LNCaP clone FGC (cell line): ENCODE data around the gene PKHD1.

ENCODE experiments used
- DNase-seq: peaks from one replicate; pipeline ENCODE4 v3.0.0-alpha.2; 2011; ENCODE audit warnings: low read depth
- H3K4me3 ChIP-seq: 2 replicates; pipeline ENCODE4 v1.5.1; 2011; ENCODE audit warnings: mild to moderate bottlenecking, low read depth, low read length, control low read depth
- TF ChIP-seq, protein P1 (sequence below): IDR thresholded peaks from 2 replicates; pipeline ENCODE4 v1.5.1; 2012; ENCODE audit warnings: mild to moderate bottlenecking; ENCODE audit not compliant: control insufficient read depth, insufficient read depth; ENCODE audit errors: extremely low read depth

PKHD1 gene

DNA sequence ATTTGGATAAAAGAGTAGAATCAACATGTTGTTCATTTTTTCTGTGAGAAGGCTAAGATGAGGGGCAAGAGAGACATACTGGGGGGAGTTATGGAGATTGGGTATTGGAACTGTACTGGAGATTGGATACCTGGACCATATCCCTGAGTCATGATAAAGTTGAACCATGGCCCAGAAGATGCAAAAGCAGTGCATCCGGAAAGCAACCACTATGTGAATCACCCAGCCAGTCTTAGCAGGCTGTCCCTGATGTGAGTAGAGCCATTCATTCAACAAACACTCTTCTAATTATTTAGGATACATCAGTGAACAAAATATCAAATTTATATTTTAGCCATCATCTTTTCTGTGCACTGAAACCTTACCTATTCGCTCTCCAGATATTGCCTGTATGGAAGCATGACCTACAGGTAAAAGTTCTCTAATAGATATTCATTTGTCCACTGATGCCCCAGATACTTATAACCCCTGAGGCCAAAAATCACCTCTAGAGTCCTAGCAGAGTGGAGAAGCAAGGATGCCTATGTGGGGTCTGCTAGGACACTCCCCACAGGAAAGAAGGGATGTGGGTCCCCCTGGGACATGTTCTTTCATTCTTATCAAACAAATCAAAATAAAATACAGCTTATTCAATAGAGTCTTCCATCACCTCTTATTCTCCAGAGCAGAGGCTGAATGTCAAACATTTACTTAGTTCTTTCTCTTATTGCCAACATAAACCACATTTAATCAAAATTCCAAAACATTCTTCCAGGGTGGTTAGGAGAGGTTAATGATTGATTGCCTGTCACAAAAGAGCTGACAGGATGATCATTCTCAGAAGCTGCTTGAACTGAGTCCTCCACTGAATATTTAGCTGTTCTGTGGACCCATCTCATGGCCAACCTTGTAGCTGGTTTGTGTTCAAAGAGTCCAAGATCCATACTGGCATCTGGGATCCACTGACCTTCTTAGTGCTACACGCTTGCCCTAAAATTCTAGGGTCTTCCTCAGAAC lies 37.0 kb upstream of the PKHD1 start:
- TF ChIP-seq, protein P1, sequence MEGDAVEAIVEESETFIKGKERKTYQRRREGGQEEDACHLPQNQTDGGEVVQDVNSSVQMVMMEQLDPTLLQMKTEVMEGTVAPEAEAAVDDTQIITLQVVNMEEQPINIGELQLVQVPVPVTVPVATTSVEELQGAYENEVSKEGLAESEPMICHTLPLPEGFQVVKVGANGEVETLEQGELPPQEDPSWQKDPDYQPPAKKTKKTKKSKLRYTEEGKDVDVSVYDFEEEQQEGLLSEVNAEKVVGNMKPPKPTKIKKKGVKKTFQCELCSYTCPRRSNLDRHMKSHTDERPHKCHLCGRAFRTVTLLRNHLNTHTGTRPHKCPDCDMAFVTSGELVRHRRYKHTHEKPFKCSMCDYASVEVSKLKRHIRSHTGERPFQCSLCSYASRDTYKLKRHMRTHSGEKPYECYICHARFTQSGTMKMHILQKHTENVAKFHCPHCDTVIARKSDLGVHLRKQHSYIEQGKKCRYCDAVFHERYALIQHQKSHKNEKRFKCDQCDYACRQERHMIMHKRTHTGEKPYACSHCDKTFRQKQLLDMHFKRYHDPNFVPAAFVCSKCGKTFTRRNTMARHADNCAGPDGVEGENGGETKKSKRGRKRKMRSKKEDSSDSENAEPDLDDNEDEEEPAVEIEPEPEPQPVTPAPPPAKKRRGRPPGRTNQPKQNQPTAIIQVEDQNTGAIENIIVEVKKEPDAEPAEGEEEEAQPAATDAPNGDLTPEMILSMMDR = no peak
- H3K4me3 ChIP-seq = no peak overlapping the region
- DNase-seq = no peak

- TF ChIP-seq, protein P1 = no peak
- no peak for DNase-seq
- H3K4me3 ChIP-seq = no peak overlapping the region
These were observed 35.8 kb upstream of the PKHD1 start for GRCh38 chr6:52123251-52123650.

DNA sequence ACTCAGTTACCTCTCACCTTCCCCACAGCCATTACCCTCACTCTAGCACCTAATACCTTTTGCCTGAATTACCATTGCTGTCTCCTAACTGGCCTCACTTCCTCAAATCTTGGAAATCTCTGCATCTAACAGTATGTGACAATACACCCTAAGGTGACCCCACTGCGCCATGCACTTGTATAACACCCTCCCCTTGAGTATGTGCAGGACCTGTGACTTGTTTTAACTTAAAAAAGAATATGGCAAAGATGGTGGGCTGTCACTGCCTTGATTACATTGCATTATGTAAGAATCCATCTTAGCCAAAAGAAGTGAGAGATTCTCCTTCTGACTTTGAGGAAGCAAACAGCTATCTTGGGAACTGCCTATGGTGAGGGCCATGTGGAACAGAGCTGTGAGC lies 29.9 kb upstream of the PKHD1 start:
- DNase-seq = no peak
- TF ChIP-seq, protein P1 = no peak
- H3K4me3 ChIP-seq = no peak overlapping the region

DNA sequence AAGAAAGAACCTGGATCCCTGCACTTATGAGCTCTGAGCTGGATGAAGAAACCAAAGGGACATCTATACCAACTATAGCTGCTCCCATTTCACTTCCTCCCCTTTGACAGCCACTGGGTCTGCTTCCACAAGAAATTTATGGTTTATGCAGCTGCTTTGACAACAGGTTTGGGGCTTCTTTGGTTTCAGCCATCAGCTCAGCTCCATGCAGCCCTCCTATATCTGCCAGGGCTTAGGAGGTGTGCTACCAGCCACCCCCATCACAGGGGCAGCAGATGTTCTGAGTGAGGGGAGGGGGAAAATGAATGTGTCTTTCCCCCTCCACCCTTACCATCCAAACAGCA lies 29.2 kb upstream of the PKHD1 start:
- no peak overlapping the region for H3K4me3 ChIP-seq
- TF ChIP-seq, protein P1 = no peak
- no peak for DNase-seq

GRCh38 chr6:52115891-52116604 lies 28.6 kb upstream of the PKHD1 start:
- no peak overlapping the region for H3K4me3 ChIP-seq
- TF ChIP-seq, protein P1 = no peak
- peak; percentile 83 for DNase-seq

DNA sequence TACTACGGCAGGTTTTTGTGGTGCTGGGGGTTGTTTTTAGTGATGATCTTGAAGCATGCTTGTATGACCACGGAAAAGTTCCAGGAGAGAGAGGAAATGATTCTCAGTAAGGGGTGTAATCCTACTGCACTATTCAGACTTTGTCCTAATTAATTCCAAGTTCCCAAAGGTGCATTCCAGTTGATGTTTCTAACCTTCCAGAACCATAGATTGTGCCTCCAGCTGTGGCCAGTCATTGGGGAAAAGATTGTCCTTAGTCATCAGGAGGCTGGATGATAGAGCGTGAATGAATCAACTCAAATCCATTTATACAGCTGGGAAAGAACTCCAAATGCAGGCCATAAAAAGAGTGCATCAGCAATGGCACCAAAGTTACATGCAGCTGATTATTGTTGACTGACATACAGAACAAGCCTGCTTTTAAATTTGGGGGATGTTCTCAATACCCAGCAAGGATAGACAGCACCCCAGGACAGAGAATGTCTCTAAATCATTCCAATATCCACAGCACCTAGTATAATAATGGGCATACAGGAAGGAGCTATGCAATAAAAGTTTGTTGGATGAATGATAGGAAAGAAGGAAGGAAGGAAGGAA lies 27.8 kb upstream of the PKHD1 start:
- TF ChIP-seq, protein P1 = no peak
- DNase-seq = no peak
- H3K4me3 ChIP-seq = no peak overlapping the region
